Measurements from ENCODE around the gene C10orf90.

DNA sequence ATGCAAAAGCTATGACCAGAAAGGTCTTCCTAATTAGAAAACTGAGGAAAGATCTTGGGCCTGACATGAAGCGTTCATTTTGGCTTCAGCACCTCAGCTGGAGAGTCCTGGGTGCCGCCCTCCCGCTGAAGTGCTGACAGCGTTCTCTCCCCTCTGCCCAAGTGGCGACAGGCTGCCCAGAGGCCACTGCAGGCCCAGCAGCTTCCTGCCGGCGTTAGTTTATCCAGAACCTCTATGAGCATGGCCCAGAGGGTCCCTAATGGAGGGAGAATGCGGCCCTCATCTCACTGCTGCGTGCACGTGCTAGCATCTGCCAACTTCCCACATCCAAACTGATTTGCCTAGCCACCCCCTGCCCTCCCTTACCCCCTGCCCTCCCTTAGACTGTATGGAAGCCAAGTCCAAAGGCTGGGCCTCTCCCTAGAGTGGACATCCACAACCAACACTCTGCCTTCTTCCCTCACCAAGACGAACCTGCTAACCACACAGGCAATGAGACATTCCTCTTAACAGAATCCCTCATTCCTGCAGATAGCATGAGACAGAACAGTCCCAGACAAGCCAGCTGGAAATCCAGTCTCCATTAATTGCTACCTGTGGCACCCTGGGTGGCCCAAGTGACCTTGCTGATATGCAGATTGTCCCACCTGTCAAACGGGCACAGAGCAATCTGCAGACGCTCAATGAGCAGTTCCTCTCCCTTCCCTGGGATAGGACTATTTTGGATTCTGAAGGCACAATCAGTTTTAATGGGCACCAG, 108.4 kb downstream of the C10orf90 start:
- TF ChIP-seq, protein P1, sequence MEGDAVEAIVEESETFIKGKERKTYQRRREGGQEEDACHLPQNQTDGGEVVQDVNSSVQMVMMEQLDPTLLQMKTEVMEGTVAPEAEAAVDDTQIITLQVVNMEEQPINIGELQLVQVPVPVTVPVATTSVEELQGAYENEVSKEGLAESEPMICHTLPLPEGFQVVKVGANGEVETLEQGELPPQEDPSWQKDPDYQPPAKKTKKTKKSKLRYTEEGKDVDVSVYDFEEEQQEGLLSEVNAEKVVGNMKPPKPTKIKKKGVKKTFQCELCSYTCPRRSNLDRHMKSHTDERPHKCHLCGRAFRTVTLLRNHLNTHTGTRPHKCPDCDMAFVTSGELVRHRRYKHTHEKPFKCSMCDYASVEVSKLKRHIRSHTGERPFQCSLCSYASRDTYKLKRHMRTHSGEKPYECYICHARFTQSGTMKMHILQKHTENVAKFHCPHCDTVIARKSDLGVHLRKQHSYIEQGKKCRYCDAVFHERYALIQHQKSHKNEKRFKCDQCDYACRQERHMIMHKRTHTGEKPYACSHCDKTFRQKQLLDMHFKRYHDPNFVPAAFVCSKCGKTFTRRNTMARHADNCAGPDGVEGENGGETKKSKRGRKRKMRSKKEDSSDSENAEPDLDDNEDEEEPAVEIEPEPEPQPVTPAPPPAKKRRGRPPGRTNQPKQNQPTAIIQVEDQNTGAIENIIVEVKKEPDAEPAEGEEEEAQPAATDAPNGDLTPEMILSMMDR (conservative IDR thresholded peaks at IDR 0.05 in 1 of 2, IDR thresholded peaks at IDR 0.05 in 1 of 2; ENCODE audit: extremely low read depth in 1 of 2, insufficient read depth in 1 of 2, low read depth in 1 of 2, low read length in 2 of 2) = no peak
- TF ChIP-seq EZH2 (IDR thresholded peaks at IDR 0.05; ENCODE audit: borderline replicate concordance, low read length) = no peak
